ENCODE results near the gene PHGDH. TPM values are rescaled to one million over a fixed set of nuclear protein-coding genes. Genes with fewer than 3 reads are reported as not detected.

Gene PHGDH
- total RNA-seq, 1 experiment from 2014 or later, result 499 TPM

- Histone ChIP-seq H3K27me3 (replicated peaks; ENCODE audit: insufficient read depth, low read depth, low read length, poor library complexity) (no peaks in the 10 kb centered on the region), H3K9me3 (ENCODE audit: low read depth, low read length, poor library complexity, severe bottlenecking) (peaks cover 10% of the 10 kb centered on the region), H3K36me3 (ENCODE audit: insufficient read depth, low read length, poor library complexity, severe bottlenecking) (no peaks in the 10 kb centered on the region), H3K4me3 (ENCODE audit: low read depth, low read length, poor library complexity, severe bottlenecking) (no peak overlapping the region), H3K27ac (ENCODE audit: low read depth, low read length, poor library complexity, severe bottlenecking) (no peak overlapping the region), H3K4me1 (ENCODE audit: insufficient read depth, low read length, poor library complexity, severe bottlenecking) (no peaks in the 10 kb centered on the region)
- no peak for DNase-seq (ENCODE audit: low spot score)
- no TSS peak for BruUV-seq (replicated peaks)
- intact Hi-C loops (cut with micrococcal nuclease; ENCODE audit: unreplicated experiment), result no loop called here
- TF ChIP-seq EZH2 (IDR thresholded peaks at IDR 0.05; ENCODE audit: borderline replicate concordance, low read depth, low read length, poor library complexity, severe bottlenecking) (no peak), CTCF (conservative IDR thresholded peaks at IDR 0.05; ENCODE audit: low read depth, low read length) (no peak)
- CTCF ChIA-PET, result no interaction called here
- POLR2A ChIA-PET (ENCODE audit: low non-redundant PET), result interaction anchor here (0.6 kb wide), 1 partner anchor 49 kb away, joined by 3 read pairs; the partner anchor contains the start of gene ZNF697
Observed at GRCh38 chr1:119697598-119697997, 14.1 kb upstream of the PHGDH start.

- ChIA-PET CTCF (no interaction called here), POLR2A (ENCODE audit: low non-redundant PET) (no interaction called here)
Observed at GRCh38 chr1:119700326-119700725, 11.4 kb upstream of the PHGDH start.

GRCh38 chr1:119701659-119702058 is 10.1 kb upstream of the PHGDH start:
- Histone ChIP-seq H3K27ac (ENCODE audit: low read depth, low read length, poor library complexity, severe bottlenecking) (no peak overlapping the region), H3K4me3 (ENCODE audit: low read depth, low read length, poor library complexity, severe bottlenecking) (no peak overlapping the region), H3K27me3 (replicated peaks; ENCODE audit: insufficient read depth, low read depth, low read length, poor library complexity) (no peaks in the 10 kb centered on the region), H3K4me1 (ENCODE audit: insufficient read depth, low read length, poor library complexity, severe bottlenecking) (no peaks in the 10 kb centered on the region), H3K36me3 (ENCODE audit: insufficient read depth, low read length, poor library complexity, severe bottlenecking) (no peaks in the 10 kb centered on the region), H3K9me3 (ENCODE audit: low read depth, low read length, poor library complexity, severe bottlenecking) (peaks cover 10% of the 10 kb centered on the region)
- DNase-seq (ENCODE audit: low spot score), result no peak
- CTCF ChIA-PET, result no interaction called here
- TF ChIP-seq CTCF (conservative IDR thresholded peaks at IDR 0.05; ENCODE audit: low read depth, low read length) (no peak), EZH2 (IDR thresholded peaks at IDR 0.05; ENCODE audit: borderline replicate concordance, low read depth, low read length, poor library complexity, severe bottlenecking) (no peak)
- BruUV-seq (replicated peaks), result no TSS peak
- POLR2A ChIA-PET (ENCODE audit: low non-redundant PET), result no interaction called here
- intact Hi-C loops (cut with micrococcal nuclease; ENCODE audit: unreplicated experiment), result no loop called here

More at GRCh38 chr1:119700326-119700725, 11.4 kb upstream of the PHGDH start:
- H3K36me3 ChIP-seq (ENCODE audit: insufficient read depth, low read length, poor library complexity, severe bottlenecking), result no peaks in the 10 kb centered on the region
- H3K9me3 ChIP-seq (ENCODE audit: low read depth, low read length, poor library complexity, severe bottlenecking), result peaks cover 10% of the 10 kb centered on the region
- H3K27me3 ChIP-seq (replicated peaks; ENCODE audit: insufficient read depth, low read depth, low read length, poor library complexity), result no peaks in the 10 kb centered on the region
- DNase-seq (ENCODE audit: low spot score), result no peak
- BruUV-seq (replicated peaks), result no TSS peak
- H3K4me1 ChIP-seq (ENCODE audit: insufficient read depth, low read length, poor library complexity, severe bottlenecking), result no peaks in the 10 kb centered on the region
- H3K27ac ChIP-seq (ENCODE audit: low read depth, low read length, poor library complexity, severe bottlenecking), result no peak overlapping the region
- intact Hi-C loops (cut with micrococcal nuclease; ENCODE audit: unreplicated experiment), result no loop called here
- H3K4me3 ChIP-seq (ENCODE audit: low read depth, low read length, poor library complexity, severe bottlenecking), result no peak overlapping the region
- no peak for TF ChIP-seq CTCF (conservative IDR thresholded peaks at IDR 0.05; ENCODE audit: low read depth, low read length)
- no peak for TF ChIP-seq EZH2 (IDR thresholded peaks at IDR 0.05; ENCODE audit: borderline replicate concordance, low read depth, low read length, poor library complexity, severe bottlenecking)

Measured in A673 (cell line).